NB4 (cell line): Measurements from ENCODE around the gene MYB.

Source experiments
- CTCF ChIP-seq: IDR thresholded peaks from one replicate; pipeline ENCODE4 v1.5.1; 2012; ENCODE audit warnings: low read depth, low read length
- POLR2A ChIP-seq: IDR thresholded peaks from 2 replicates; pipeline ENCODE4 v1.6.1; 2011; ENCODE audit warnings: mild to moderate bottlenecking; ENCODE audit not compliant: insufficient read length; ENCODE audit errors: extremely low read depth

GRCh38 chr6:135204951-135205350 is 23.8 kb downstream of the MYB start:
- TF ChIP-seq POLR2A, result no peak
- no peak for TF ChIP-seq CTCF
